ENCODE data around the gene NUTM2F.
"Not testable (repeated sequence)": the region's sequence is repeated elsewhere in the genome, so short reads cannot be mapped to it uniquely, and the experiment has no call there.

Gene NUTM2F

DNA sequence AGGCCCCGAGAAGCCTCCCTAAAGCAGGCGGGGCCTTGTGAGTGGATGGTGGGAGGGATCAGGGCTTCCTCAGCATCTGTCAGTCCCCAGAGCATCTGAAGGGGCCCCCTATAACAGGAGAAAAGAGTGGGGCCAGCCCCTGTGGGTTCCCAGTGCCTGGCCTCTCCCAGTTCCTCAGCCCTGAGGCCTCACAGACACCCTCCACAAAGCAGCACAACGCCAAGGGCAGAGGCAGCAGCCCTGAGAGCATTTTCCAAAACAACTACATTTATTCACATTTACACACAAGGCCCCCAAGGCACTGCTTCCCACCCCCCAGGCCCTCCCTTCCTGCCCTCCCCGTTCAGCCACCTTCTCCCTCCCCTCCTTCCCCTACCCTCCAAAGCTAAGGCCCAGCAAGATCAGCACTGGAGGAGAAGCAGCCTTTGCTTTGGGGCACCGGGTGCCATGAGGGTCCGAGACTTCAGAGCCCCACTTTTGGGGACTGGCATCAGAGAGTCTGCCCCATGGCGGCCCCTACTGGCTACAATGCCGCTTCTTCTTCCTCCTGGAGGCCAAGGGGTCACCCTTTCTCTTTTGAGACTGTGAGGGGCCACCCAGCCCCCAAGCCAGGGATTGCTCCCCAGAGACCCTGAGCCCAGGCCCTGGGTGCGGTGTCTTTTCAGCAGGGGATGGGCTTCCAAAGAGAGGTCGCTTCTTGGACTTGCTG is 10.3 kb downstream of the NUTM2F start:
- not testable (repeated sequence) for DNase-seq (ENCODE audit: low read depth); H3K4me3 ChIP-seq (ENCODE audit: low read depth, low read length)

GRCh38 chr9:94316236-94316635 is 12.2 kb downstream of the NUTM2F start:
- H3K4me3 ChIP-seq (ENCODE audit: low read depth, low read length); DNase-seq (ENCODE audit: low read depth): not testable (repeated sequence)

- not testable (repeated sequence) for DNase-seq (ENCODE audit: low read depth); H3K4me3 ChIP-seq (ENCODE audit: low read depth, low read length)
These were observed 13.1 kb downstream of the NUTM2F start for GRCh38 chr9:94315034-94315984.

- no peak overlapping the region for H3K4me3 ChIP-seq (ENCODE audit: low read depth, low read length)
- DNase-seq (ENCODE audit: low read depth): no peak
These were observed 25.1 kb downstream of the NUTM2F start for GRCh38 chr9:94303321-94303720.

- no peak overlapping the region for H3K4me3 ChIP-seq (ENCODE audit: low read depth, low read length)
- DNase-seq (ENCODE audit: low read depth): no peak
These were observed 26.0 kb downstream of the NUTM2F start for GRCh38 chr9:94302426-94302825.

- DNase-seq (ENCODE audit: low read depth): no peak
- H3K4me3 ChIP-seq (ENCODE audit: low read depth, low read length): no peak overlapping the region
These were observed 26.9 kb downstream of the NUTM2F start for GRCh38 chr9:94301583-94301982.

DNA sequence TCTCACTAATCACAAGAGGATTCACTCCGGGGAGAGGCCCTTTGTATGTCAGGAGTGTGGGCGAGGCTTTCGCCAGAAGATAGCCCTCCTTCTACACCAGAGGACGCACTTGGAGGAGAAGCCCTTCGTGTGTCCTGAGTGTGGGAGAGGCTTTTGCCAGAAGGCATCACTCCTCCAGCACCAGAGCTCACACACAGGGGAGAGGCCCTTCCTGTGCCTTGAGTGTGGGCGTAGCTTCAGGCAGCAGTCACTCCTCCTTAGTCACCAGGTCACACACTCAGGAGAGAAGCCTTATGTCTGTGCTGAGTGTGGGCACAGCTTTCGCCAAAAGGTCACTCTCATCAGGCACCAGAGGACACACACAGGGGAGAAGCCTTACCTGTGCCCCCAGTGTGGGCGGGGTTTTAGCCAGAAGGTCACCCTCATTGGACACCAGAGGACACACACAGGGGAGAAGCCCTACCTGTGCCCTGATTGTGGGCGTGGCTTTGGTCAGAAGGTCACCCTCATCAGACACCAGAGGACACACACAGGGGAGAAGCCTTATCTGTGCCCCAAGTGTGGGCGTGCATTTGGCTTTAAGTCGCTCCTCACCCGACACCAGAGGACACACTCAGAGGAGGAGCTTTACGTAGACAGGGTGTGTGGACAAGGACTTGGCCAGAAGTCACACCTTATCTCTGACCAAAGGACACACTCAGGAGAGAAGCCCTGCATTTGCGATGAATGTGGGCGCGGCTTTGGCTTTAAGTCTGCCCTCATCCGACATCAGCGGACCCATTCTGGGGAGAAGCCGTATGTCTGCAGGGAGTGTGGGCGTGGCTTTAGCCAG is 27.8 kb downstream of the NUTM2F start:
- no peak overlapping the region for H3K4me3 ChIP-seq (ENCODE audit: low read depth, low read length)
- DNase-seq (ENCODE audit: low read depth): no peak

DNA sequence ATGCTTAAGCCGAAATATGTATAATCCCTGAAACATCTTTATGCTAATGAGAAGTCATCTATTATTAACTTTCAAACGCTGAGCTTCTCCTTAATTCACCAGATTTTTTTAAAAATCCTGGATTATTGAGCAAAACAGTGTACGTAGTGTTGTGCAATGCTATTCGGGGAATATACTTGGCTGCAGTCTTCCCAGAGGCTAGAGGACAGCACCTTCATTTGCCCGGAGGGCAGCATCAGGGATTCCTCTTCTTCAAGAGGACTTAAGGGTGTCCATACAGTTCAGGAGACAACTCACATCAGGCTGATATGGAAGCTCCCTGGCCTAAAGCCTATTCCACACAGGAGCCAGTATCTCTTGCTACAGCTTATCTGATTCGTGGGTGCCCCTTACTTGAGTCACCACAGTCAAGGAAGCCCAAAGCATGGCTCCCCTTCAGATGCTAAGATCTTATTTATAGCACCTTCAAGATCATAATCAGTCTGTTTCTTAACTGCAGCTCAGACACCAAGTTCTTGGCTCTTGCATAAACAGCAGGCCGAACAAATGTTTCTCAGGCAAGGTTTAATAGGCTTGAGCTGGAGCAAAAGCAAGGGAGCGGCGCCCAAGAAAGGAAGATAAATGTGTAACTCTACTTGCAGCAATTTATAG is 29.4 kb downstream of the NUTM2F start:
- H3K4me3 ChIP-seq (ENCODE audit: low read depth, low read length): no peak overlapping the region
- DNase-seq (ENCODE audit: low read depth): no peak

DNA sequence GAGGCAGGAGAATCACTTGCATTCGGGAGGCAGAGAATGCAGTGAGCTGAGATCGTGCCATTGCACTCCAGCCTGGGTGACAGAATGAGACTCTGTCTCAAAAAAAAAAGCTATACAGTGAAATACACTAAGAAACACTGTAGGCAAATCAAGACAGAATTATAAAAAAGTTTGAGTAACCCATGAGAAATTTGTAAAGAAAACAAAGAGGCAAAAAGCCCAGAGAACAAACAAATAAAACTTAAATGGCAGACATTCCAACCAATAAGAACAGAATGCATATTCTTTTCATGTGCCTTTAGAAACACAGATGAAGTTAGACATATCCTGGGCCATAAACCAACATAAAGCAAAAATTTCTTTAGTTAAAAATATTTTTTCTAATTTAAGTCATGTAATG is 38.8 kb downstream of the NUTM2F start:
- H3K4me3 ChIP-seq (ENCODE audit: low read depth, low read length): no peak overlapping the region
- no peak for DNase-seq (ENCODE audit: low read depth)

- no peak overlapping the region for H3K4me3 ChIP-seq (ENCODE audit: low read depth, low read length)
- no peak for DNase-seq (ENCODE audit: low read depth)
These were observed 40.4 kb downstream of the NUTM2F start for GRCh38 chr9:94287877-94288513.

DNA sequence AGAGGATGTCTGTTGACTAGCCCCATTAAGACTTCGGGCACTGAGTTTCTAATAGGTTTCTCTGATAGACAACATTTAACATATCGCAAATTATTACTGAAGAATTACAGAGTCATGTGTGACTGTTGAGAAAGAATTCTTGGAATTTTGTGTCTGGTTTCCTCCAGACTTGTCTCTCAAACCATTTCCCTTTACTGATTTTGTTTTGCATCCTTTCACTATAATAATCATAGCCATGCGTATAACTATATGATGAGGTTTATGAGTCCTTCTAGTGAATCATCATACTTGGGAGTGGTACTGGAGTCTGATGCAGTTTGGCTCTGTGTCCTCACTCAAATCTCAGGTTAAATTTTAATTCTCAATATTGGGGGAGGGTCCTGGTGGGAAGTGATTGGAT is 42.3 kb downstream of the NUTM2F start:
- no peak overlapping the region for H3K4me3 ChIP-seq (ENCODE audit: low read depth, low read length)

GRCh38 chr9:94281101-94281500 is 47.3 kb downstream of the NUTM2F start:
- no peak overlapping the region for H3K4me3 ChIP-seq (ENCODE audit: low read depth, low read length)
- no peak for DNase-seq (ENCODE audit: low read depth)

More for the DNA sequence above, 42.3 kb downstream of the NUTM2F start:
- DNase-seq (ENCODE audit: low read depth): no peak

DNA sequence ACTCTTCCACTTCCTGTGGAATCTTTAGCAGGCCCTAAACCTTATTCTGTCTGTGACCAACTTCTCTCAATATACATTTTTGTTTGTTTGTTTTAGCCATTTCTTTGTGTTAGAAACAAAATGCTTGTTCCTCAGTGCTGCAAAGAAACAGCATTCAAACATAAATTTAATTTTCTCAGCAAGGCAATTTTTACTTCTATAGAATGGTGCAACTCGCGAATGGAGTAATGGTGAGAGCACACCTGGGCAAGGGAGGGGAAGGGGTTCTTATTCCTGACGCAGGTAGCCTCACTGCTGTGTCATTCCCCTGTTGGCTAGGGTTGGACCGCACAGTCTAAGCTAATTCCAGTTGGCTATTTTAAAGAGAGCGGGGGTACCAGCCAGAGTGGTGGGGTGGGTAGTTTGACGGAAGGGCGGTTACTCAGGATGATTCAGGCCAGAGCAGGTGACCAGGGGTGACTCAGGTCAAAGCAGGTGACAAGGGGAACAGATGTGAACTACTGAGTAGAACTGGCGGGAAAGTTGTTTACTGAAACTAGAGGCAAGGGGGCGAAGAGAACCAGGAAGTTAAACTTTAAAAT is 47.9 kb downstream of the NUTM2F start:
- no peak overlapping the region for H3K4me3 ChIP-seq (ENCODE audit: low read depth, low read length)
- DNase-seq (ENCODE audit: low read depth): no peak

GRCh38 chr9:94277885-94278536 is 50.4 kb downstream of the NUTM2F start:
- no peak for DNase-seq (ENCODE audit: low read depth)
- no peak overlapping the region for H3K4me3 ChIP-seq (ENCODE audit: low read depth, low read length)

GRCh38 chr9:94277029-94277428 is 51.4 kb downstream of the NUTM2F start:
- H3K4me3 ChIP-seq (ENCODE audit: low read depth, low read length); DNase-seq (ENCODE audit: low read depth): not testable (repeated sequence)

DNA sequence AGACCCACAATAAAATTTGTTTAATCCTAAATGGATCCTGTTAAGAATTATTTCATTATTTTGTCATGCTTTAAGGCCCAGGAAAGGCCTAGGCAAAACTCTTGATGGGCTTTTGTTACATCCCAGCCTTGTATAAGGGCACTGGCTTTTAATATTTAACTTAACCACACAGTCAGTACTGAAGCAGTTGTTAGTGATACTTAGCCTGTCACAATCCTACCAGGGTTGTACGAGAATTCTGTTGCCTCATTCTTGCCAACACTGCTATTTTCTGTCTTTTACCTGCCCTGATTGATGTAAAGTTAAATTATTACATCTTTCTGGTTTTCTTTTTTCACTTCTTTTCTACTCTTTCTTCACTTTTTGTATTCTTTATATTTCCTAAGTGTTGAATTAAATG is 58.4 kb downstream of the NUTM2F start:
- no peak for DNase-seq (ENCODE audit: low read depth)
- no peak overlapping the region for H3K4me3 ChIP-seq (ENCODE audit: low read depth, low read length)

DNA sequence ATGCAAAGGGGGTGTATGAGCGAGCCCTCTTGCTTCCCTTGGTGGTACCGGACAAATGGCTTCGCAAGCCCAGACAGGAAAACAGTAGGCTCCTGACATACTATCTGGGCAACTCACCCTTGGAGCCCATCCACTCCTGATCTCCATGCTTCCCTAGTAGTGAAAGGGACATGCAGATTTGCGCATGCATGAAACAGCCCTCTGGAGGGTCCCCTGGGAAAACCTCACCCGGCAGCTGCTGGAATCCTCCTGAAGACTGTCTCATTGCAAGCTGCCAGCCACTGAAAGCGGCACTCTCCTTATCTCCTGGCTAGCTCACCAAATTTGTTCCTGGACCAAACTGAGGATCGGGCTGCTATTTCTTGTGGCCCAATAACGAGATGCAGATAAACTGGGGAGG is 59.2 kb downstream of the NUTM2F start:
- H3K4me3 ChIP-seq (ENCODE audit: low read depth, low read length): no peak overlapping the region
- no peak for DNase-seq (ENCODE audit: low read depth)
